Measurements from ENCODE around the gene CASD1. TPM values are rescaled to one million over a fixed set of nuclear protein-coding genes. Genes with fewer than 3 reads are reported as not detected.
A peak's percentile ranks its signal among the peaks of the same experiment; 100 is the strongest.

The CASD1 gene
- total and polyA plus RNA-seq, 10 of the 15 experiments (the other 5 are each of a cell fraction or from before 2014, with no cell fraction given) = 4.0 to 18.6 (median 10.7) TPM

DNA sequence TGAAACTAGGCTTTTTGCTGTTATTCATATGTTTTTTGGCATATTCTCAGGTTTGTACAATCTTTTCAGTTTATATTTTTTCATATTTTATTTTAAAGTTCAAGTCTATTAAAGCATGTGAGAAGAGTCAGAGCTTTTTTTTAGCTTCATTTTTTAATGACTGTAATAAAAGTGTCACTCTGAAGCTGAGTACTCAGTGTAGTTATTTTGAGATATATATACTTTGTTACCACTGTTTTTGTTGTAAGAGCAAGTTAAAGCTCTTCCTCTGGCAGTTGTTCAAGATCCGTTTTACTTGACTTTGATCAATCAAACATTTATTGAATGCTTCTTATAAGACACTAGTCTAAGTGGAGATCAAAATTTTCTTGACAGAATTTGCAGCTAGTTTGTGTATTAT lies 37.5 kb downstream of the CASD1 start (continued):
- TF ChIP-seq RAD21 (IDR thresholded peaks at IDR 0.05; ENCODE audit: insufficient read depth, low read depth, low read length) = no peak
- TF ChIP-seq, protein P1, sequence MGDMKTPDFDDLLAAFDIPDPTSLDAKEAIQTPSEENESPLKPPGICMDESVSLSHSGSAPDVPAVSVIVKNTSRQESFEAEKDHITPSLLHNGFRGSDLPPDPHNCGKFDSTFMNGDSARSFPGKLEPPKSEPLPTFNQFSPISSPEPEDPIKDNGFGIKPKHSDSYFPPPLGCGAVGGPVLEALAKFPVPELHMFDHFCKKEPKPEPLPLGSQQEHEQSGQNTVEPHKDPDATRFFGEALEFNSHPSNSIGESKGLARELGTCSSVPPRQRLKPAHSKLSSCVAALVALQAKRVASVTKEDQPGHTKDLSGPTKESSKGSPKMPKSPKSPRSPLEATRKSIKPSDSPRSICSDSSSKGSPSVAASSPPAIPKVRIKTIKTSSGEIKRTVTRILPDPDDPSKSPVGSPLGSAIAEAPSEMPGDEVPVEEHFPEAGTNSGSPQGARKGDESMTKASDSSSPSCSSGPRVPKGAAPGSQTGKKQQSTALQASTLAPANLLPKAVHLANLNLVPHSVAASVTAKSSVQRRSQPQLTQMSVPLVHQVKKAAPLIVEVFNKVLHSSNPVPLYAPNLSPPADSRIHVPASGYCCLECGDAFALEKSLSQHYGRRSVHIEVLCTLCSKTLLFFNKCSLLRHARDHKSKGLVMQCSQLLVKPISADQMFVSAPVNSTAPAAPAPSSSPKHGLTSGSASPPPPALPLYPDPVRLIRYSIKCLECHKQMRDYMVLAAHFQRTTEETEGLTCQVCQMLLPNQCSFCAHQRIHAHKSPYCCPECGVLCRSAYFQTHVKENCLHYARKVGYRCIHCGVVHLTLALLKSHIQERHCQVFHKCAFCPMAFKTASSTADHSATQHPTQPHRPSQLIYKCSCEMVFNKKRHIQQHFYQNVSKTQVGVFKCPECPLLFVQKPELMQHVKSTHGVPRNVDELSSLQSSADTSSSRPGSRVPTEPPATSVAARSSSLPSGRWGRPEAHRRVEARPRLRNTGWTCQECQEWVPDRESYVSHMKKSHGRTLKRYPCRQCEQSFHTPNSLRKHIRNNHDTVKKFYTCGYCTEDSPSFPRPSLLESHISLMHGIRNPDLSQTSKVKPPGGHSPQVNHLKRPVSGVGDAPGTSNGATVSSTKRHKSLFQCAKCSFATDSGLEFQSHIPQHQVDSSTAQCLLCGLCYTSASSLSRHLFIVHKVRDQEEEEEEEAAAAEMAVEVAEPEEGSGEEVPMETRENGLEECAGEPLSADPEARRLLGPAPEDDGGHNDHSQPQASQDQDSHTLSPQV (IDR thresholded peaks at IDR 0.05) = no peak
- no peak for TF ChIP-seq CREM (IDR thresholded peaks at IDR 0.05; ENCODE audit: low read depth)
- no peak for TF ChIP-seq NBN (IDR thresholded peaks at IDR 0.05)
- no peak for TF ChIP-seq SREBF1 (IDR thresholded peaks at IDR 0.05; ENCODE audit: low read length)
- TF ChIP-seq SIN3A (IDR thresholded peaks at IDR 0.05; ENCODE audit: low read depth, low read length) = no peak
- no peak for TF ChIP-seq IRF4 (IDR thresholded peaks at IDR 0.05; ENCODE audit: low read depth, low read length)
- TF ChIP-seq FOS (IDR thresholded peaks at IDR 0.05; ENCODE audit: borderline replicate concordance, extremely low read depth, insufficient read length) = no peak
- no peak for TF ChIP-seq RCOR1 (conservative IDR thresholded peaks at IDR 0.05; ENCODE audit: low read depth, low read length)

DNA sequence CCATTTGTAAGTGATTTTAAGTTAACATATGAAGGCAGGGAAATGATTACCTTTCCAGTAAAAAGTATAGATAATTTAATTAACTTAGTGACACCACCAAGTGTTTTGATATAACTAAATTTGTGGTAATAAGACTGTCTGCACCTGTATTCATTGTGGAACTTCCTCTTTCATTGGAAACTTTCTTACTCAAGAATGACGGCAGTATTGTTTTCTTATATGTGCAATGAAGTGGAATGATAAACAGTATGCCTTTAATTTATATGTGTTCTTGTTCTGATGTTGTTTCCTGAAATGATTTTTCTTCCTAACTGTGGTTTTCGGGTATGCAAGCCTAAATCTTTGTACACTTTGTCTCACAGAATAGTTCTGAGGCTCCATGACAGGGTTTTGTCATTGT lies 46.4 kb downstream of the CASD1 start:
- 15% methylated on average over 2 of the region's 2 CpGs for WGBS (ENCODE audit: insufficient coverage, insufficient replicate concordance, low lambda C conversion rate, missing lambda C conversion rate)
- Histone ChIP-seq H3K36me3 (ENCODE audit: control insufficient read depth in 2 of 2, insufficient read depth in 2 of 2, low read length in 1 of 2) (no peaks in the 10 kb centered on the region; a peak in 2 of 4 replicates), H3K4me2 (ENCODE audit: control insufficient read depth, insufficient read depth) (no peak overlapping the region), H2AFZ (ENCODE audit: control insufficient read depth, low read depth, low read length) (no peak overlapping the region), H3K79me2 (ENCODE audit: control insufficient read depth, insufficient read depth, low read length) (no peaks in the 10 kb centered on the region), H3K4me3 (no peak overlapping the region), H3K27me3 (replicated peaks in 1 of 2; ENCODE audit: control insufficient read depth in 2 of 2, insufficient read depth in 2 of 2, low read length in 1 of 2) (no peaks in the 10 kb centered on the region), H3K9ac (ENCODE audit: control insufficient read depth, insufficient read depth, low read length) (no peak overlapping the region), H3K9me3 (replicated peaks; ENCODE audit: control insufficient read depth, insufficient read depth, low read length) (no peaks in the 10 kb centered on the region), H3K27ac (ENCODE audit: control insufficient read depth, insufficient read depth) (no peak overlapping the region), H4K20me1 (ENCODE audit: control insufficient read depth, insufficient read depth) (no peaks in the 10 kb centered on the region), H3K4me1 (ENCODE audit: control insufficient read depth, insufficient read depth, low read length) (no peaks in the 10 kb centered on the region; the same call in 1 of the 2 replicates)
- ATAC-seq (peak; percentile 85), FAIRE-seq (peak; percentile 56), DNase-seq (ENCODE audit: low read depth, low spot score) (no peak)
- POLR2A ChIA-PET = no interaction called here
- intact Hi-C loops (cut with micrococcal nuclease; ENCODE audit: unreplicated experiment) = no loop called here
- SMC1A ChIA-PET (ENCODE audit: uncharacterized antibody, unreplicated experiment) = no interaction called here
- no TSS peak for BruUV-seq (replicated peaks)
- in situ Hi-C loops (cut with MboI) = no loop called here
- RAD21 ChIA-PET (ENCODE audit: unreplicated experiment) = no interaction called here
- CTCF ChIA-PET = no interaction called here
- TF ChIP-seq SUPT20H (IDR thresholded peaks at IDR 0.05; ENCODE audit: borderline replicate concordance, control insufficient read depth, low read depth, low read length) (no peak), CBX3 (IDR thresholded peaks at IDR 0.05; ENCODE audit: borderline replicate concordance, low read depth) (no peak), ZNF274 (IDR thresholded peaks at IDR 0.05; ENCODE audit: insufficient read depth, insufficient read length) (no peak), NRF1 (conservative IDR thresholded peaks at IDR 0.05; ENCODE audit: low read depth, low read length) (no peak), PML (IDR thresholded peaks at IDR 0.05; ENCODE audit: low read length) (no peak), SRF (IDR thresholded peaks at IDR 0.05; ENCODE audit: low read depth in 2 of 2, low read length in 2 of 2) (no peak), RELA (IDR thresholded peaks at IDR 0.05; ENCODE audit: borderline replicate concordance, partially characterized antibody) (no peak), ATF7 (IDR thresholded peaks at IDR 0.05; ENCODE audit: low read depth) (peak; percentile 43; the same call in 1 of the 2 replicates), MYC (IDR thresholded peaks at IDR 0.05; ENCODE audit: insufficient read depth, insufficient read length, insufficient replicate concordance, low read length, severe bottlenecking) (no peak), ZSCAN29 (IDR thresholded peaks at IDR 0.05) (no peak), KLF5 (IDR thresholded peaks at IDR 0.05; ENCODE audit: partially characterized antibody) (no peak), CBFB (IDR thresholded peaks at IDR 0.05; ENCODE audit: low read depth) (no peak), NFIC (IDR thresholded peaks at IDR 0.05; ENCODE audit: low read depth, low read length) (peak; percentile 39; the same call in 1 of the 2 replicates)
- TF ChIP-seq, protein P2, sequence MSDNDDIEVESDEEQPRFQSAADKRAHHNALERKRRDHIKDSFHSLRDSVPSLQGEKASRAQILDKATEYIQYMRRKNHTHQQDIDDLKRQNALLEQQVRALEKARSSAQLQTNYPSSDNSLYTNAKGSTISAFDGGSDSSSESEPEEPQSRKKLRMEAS (IDR thresholded peaks at IDR 0.05; ENCODE audit: low read depth, low read length) = no peak

Data from GM12878 (cell line).